NCI-H526 treated with DMSO at 0.1 percent for 48 hours (cell line): ENCODE data around the gene PIK3CB.
"Not testable (repeated sequence)": the region's sequence is repeated elsewhere in the genome, so short reads cannot be mapped to it uniquely, and the experiment has no call there.

Experiments
- DNase-seq: peaks from one replicate; lab custom pipeline; 2025; lab: John Stamatoyannopoulos, UW

The PIK3CB gene

GRCh38 chr3:138803006-138803653 is 31.6 kb downstream of the PIK3CB start:
- DNase-seq = no peak

- DNase-seq = not testable (repeated sequence)
Observed at GRCh38 chr3:138802223-138802622, 32.5 kb downstream of the PIK3CB start.

DNA sequence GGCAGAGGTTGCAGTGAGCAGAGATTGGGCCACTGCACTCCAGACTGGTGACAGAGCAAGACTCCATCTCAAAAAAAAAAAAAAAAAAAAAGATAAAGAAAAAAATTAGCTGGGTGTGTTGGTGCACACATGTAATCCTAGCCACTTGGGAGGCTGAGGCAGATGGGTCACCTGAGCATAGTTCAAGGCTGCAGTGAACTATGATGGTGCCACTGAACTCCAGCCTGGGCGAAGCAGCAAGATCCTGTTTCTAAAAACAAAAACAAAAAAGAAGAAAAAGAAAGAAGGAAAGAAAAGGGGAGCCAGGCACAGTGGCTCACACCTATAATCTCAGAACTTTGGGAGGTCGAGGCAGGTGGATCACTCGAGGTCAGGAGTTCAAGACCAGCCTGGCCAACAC is 32.9 kb downstream of the PIK3CB start:
- DNase-seq = no peak

- DNase-seq = no peak
Observed at GRCh38 chr3:138800248-138800647, 34.5 kb downstream of the PIK3CB start.

GRCh38 chr3:138799822-138800221 is 34.9 kb downstream of the PIK3CB start:
- no peak for DNase-seq

DNA sequence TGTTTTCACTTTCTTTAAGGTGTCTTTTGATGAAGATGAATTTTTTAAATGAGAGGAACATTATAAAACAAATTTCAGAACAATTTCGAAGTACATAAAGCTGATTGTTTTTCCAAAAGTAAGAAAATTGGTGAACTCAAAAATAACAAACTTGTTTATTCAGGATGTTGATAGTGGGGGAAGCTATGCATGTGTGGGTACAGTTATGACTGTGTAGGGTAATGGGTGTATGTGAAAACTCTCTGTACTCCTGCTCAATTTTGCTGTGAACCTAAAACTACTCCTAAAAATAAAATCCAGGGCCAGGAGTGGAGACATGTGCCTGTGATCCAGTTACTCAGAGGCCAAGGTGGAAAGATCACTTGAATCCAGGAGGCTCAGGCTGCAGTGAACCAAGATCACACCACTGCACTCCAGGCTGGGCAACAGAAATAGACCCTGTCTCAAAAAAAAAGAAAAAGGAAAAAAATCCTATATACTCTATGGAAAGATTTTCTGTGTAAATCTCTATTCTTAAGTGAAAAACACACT is 37.2 kb downstream of the PIK3CB start:
- DNase-seq = no peak

DNA sequence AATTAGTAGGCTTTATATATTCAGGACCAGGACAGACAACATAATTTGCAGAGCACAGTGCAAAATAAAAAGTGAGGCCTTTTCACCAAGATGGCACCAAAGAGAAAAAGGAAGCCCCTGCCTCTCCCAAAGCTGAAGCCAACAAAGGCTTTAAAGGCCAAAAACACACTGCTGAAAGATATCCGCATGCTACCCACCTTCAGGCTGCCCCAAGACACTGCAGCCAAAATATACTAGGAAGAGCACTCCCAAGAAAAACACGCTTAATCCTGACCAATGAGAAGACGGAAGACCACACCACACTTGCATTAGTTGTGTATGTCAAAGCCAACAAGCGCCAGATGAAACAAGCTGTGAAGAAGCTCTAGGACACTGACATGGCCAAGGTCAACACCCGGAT is 38.0 kb downstream of the PIK3CB start:
- no peak for DNase-seq

DNA sequence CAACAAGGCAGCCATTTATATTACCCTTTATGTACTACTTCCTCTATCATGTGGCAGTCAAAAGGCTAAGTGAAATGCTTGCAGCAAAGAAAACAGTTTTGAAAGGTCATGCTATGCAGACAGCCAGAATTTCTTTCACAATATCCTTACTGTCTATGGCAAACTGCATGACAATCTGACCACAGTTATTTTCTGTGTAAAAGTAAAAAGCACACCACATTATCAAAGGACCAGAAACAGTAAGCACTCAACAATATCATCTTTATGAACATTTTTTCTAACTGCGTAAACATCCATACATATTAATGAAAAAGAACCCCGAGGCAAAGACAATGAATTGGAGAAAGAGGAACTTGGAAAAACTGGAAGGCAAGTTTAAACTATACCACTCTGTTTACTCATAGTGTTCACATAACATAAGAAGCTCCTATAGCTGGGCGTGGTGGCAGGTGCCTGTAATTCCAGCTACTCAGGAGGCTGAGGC is 47.9 kb downstream of the PIK3CB start:
- no peak for DNase-seq

DNA sequence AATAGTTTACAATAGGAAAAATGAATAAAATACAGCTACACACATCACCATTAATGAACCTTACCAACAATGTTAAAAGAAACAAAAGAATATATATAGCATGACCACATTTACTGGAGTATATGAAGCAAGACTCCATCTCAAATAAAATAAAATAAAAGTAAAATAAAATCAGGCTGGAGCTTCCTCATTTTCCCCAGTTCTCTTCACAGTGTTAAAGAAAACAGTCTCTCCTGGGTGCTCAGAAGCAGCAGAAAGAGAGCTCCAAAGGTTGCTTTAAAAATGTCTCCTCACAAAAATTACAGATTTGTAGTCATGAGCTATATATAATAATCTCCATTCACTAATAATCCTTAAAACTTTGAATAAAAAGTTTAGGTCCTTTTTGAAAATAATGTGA is 48.8 kb downstream of the PIK3CB start:
- DNase-seq = no peak

GRCh38 chr3:138785362-138785857 is 49.3 kb downstream of the PIK3CB start:
- DNase-seq = not testable (repeated sequence)

DNA sequence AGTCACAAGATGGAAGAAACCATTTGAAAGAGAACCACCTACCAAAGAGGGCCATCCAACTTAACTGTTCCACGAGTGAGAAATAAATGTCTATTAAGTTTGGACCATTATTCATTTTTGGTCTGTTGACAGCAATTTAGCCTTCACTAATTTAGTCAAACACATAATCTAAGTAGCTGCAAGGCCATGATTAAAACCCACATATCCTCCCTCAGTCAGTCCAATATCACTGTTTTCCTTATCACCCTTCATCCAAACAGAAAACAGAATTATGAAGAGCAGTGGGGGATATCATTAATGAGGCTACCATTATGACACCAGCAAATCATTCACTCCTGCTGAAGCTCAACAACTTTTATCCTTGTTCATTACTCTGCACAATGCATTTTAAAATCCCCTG is 52.0 kb downstream of the PIK3CB start:
- DNase-seq = no peak

DNA sequence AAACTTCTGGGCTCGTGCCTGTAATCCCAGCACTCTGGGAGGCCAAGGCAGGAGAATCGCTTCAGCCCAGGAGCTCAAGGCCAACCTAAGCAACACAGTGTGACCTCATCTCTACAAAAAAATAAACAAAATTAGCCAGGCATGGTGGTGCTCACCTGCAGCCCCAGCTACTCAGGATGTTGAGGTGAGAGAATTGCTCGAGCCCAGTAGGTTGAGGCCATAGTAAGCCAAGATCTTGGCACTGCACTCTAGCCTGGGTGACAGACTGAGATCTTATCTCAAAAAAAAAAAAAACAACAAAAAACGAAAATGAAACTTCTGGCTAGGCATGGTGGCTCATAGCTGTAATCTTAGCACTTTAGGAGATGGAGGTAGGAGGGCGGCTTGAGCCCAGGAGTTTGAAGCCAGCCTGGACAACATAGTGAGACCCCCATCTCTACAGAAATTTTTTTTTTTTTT is 53.7 kb downstream of the PIK3CB start:
- no peak for DNase-seq

GRCh38 chr3:138778643-138779042 is 56.1 kb downstream of the PIK3CB start:
- DNase-seq = no peak

DNA sequence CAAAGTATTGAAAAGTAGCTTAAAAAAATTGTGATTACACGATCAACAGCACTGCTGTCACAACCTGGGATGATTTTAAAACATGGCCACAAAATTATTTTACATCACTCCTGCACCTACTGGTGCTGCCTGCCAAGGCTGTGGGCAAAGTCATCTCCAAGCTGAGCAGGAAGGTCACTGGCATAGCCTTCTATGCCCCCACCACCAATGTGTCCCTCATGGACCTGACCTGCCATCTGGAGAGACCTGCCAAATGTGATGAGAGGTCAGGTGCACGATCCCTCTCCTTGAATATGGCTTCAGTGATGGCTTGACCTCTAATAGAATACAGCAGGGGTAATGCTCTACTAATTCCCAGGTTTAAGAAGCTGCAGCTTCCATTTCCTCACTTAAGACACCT is 57.8 kb downstream of the PIK3CB start:
- no peak for DNase-seq

GRCh38 chr3:138775254-138775595 is 59.5 kb downstream of the PIK3CB start:
- DNase-seq = no peak

DNA sequence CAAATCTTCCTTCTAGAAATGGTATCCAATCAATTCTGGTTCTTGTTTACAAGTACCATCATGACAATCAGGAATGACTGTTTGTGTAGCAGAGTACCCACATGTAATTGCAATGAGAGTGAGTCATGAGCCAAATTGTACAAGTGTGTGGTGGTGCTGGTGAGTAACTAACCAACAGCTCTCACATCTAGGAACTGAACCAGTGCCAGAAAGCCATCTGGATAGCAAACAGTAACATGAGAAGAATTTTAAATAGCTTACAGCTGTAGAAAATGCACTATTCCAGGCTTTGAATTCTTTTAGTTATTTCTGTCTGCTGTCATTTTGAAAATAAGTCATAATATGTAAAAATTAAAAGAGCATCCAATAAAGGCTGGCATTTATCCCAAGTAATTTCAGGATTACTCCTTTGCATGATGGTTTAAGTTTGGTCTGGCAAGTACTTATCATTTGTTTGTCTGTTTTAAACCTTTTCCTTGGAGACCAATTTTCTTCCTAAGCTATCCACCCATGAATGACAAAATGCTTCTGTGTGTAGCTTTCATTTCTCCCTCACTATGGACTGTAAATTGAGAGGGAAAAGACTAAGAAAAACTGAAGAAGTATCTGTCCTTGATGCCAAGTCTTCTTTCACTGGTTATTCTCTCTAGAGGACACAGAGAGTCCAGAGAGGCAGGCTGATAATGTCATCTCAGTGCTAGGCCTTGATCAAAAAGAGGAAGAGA is 60.0 kb downstream of the PIK3CB start:
- DNase-seq = no peak

- DNase-seq = no peak
Observed at GRCh38 chr3:138771585-138771984, 63.1 kb downstream of the PIK3CB start.

GRCh38 chr3:138769616-138770015 is 65.1 kb downstream of the PIK3CB start:
- no peak for DNase-seq

DNA sequence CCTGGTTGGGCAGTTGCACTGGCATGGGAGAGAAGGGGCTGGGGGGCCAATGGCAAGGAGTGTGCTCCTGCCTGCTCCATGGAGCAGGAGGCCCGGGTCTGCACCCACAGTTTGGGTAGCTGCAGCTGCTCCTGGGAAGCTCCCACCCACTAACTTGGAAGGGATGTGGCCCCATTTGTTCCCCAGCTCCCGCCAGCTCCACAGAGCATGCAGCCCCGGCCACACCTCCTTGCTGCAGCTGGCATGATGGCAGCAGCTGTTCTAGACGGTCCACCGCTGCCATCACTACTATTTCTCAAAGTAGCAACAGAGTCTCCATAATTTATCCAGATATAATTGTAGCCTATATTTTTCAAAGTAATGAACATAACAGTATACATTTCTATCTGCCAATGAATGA is 65.8 kb downstream of the PIK3CB start:
- DNase-seq = no peak

DNA sequence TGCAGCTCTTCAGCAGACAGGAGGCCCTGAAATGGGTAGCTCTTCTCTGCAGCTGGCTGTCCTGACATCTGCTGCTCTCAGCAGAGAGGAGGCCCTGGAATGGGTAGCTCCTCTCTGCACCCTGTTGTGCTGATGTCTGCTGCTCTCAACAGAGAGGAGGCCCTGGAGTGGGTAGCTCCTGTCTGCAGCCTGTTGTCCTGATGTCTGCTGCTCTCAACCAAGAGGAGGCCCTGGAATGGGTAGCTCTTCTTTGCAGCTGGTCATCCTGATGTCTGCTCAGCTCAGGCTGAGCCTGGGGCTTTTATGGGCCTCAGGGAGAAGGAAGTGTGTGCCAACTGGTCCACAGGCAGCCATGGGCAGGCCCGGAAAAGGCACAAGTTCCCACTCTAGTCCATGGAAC is 66.6 kb downstream of the PIK3CB start:
- DNase-seq = no peak

- no peak for DNase-seq
Observed at GRCh38 chr3:138767498-138768104, 67.1 kb downstream of the PIK3CB start.

DNA sequence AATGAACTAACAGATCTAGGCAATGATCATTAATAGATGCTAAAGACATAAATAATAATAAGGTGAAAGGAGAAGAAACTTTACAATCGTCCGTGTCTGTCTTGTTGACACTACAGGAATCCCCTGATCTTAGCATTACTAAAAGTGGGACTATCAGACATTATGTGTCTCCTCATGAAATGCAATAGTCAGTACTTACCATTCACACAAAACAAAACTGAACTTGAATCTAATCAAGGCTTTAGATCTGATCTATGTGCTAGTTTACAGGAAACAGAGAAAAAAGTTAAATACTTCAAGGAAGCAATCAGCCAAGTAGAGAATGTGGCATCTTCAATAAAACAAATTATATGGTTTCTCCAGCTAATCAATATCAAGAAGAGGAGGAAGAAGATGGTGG is 73.7 kb downstream of the PIK3CB start:
- DNase-seq = no peak

- no peak for DNase-seq
Observed at GRCh38 chr3:138748190-138748589, 86.5 kb downstream of the PIK3CB start.
